GM19452 (cell line): ENCODE data around the gene ATG16L2.
A peak's percentile ranks its signal among the peaks of the same experiment; 100 is the strongest.
"Not testable (repeated sequence)": the region's sequence is repeated elsewhere in the genome, so short reads cannot be mapped to it uniquely, and the experiment has no call there.

Source experiments
- ATAC-seq: cut with Tn5 transposase; IDR thresholded peaks from one replicate; pipeline ENCODE4 v1.9.1; 2021; ENCODE audit not compliant: unreplicated experiment

ATG16L2 gene

GRCh38 chr11:72802822-72803221, 11.4 kb upstream of the ATG16L2 start:
- no peak for ATAC-seq

GRCh38 chr11:72805216-72805615, 9.0 kb upstream of the ATG16L2 start:
- no peak for ATAC-seq

DNA sequence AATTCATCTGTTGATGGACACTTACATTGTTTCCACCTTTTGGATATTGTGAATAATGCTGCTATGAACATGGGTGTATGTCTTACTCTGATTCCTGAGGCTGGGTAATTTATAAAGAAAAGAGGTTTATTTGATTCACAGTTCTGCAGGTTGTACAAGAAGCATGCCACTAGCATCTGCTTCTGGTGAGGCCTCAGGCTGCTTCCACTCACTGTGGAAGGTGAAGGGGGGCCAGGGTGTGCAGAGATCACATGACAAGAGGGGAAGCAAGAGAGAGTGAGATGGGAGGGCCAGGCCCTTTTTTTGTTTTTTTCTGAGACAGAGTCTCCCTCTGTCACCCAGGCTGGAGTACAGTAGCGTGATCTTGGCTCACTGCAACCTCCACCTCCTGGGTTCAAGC, 7.8 kb upstream of the ATG16L2 start:
- ATAC-seq: not testable (repeated sequence)

DNA sequence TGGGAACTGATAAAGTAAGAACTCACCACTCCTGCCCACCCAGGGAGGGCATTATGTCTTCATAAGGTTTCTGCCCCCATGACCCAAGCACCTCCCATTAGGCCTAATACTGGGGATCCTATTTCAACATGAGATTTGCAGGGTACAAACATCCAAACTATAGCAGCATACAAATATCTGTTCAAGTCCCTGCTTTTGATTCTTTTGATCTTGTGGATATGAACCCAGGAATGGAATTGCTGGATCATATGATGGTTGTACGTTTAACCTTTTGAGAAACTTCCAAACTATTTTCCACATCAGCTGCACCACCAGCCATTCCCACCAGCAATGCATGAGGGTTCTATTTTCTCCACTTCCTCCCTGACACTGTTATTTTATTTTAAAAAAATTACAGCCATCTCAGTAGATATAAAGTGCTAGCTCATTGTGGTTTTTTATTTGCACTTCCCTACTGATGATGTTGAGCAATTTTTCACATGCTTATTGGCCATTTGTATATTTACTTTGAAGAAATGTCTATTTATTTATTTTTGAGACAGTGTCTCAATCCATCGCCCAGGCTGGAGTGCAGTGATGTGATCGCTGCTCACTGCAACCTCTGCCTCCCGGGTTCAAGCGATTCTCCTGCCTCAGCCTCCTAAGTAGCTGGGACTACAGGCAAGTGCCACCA, 7.1 kb upstream of the ATG16L2 start:
- no peak for ATAC-seq

- ATAC-seq: no peak
These were observed 6.4 kb upstream of the ATG16L2 start for GRCh38 chr11:72807792-72808191.

DNA sequence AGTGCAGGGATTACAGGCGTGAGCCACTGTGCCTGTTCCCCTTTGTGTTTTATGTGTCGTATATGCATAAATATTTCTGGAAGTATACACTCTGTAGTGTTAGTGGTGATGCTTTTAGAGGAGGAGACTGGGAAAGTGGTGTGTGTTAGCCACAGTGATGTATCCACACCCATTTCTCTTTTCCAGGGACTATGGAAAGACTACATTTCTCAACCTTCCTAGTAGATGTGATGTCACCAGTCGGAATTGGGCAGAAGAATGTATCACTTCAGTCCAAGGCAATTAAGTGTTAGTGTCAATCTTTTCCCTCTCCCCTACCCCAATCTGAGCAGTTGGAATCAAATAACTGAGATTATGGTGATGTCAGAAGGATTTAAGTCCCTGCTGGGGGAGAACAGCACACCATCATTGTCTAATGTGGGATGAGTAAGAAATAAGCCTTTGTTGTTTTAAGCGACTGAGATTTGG, 5.8 kb upstream of the ATG16L2 start:
- no peak for ATAC-seq

DNA sequence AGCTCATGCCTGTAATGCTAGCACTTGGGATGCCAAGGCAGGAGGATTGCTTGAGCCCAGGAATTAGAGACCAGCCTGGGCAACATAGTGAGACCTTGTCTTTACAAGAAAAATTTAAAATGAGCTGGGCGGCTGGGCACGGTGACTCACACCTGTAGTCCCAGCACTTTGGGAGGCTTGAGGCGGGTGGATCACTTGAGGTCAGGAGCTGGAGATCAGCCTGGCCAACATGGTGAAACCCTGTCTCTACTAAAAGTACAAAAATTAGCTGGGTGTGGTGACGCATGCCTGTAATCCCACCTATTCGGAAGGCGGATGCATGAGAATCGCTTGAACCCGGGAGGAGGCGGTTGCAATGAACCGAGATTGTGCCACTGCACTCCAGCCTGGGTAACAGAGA, 2.5 kb upstream of the ATG16L2 start:
- not testable (repeated sequence) for ATAC-seq

- no peak for ATAC-seq
These were observed 1.6 kb upstream of the ATG16L2 start for GRCh38 chr11:72812604-72812966.

GRCh38 chr11:72812967-72813739, 1.1 kb upstream of the ATG16L2 start:
- ATAC-seq: no peak

DNA sequence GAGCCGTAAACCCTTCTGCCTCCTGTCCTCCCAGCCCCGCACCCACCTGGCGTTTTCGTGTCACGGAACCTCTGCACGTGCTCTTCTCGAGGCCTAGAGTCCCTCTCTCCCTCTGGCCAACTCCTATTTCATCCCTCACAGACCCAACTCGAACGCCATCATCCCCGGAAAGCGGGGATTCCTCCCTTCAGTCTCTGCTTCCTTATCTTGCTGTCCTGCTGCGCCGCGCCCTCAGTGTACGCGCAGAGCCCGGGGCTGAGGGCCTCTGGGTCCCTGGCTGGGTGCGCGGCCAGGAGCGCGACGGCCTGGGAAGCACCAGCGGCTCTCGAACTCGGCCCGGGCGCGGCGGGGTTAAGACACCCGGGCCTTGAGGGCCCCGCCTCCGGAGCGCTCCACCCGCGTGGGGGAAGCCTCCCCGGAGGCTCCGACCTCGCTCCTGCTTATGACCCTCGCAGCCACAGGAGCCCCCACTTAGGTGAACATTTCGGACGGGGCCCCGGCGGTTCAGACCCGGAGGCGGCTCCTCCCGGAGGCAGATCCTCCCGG, 398 bp upstream of the ATG16L2 start:
- peak; percentile 35 for ATAC-seq

- ATAC-seq: no peak
These were observed 953 bp downstream of the ATG16L2 start for GRCh38 chr11:72815110-72815618.

GRCh38 chr11:72816404-72816990, 2.3 kb downstream of the ATG16L2 start:
- ATAC-seq: no peak

GRCh38 chr11:72817966-72818365, 3.8 kb downstream of the ATG16L2 start:
- ATAC-seq: no peak

- ATAC-seq: no peak
These were observed 4.8 kb downstream of the ATG16L2 start for GRCh38 chr11:72818971-72819370.

GRCh38 chr11:72820439-72821139, 6.4 kb downstream of the ATG16L2 start:
- no peak for ATAC-seq

GRCh38 chr11:72821221-72821919, 7.2 kb downstream of the ATG16L2 start:
- ATAC-seq: no peak

DNA sequence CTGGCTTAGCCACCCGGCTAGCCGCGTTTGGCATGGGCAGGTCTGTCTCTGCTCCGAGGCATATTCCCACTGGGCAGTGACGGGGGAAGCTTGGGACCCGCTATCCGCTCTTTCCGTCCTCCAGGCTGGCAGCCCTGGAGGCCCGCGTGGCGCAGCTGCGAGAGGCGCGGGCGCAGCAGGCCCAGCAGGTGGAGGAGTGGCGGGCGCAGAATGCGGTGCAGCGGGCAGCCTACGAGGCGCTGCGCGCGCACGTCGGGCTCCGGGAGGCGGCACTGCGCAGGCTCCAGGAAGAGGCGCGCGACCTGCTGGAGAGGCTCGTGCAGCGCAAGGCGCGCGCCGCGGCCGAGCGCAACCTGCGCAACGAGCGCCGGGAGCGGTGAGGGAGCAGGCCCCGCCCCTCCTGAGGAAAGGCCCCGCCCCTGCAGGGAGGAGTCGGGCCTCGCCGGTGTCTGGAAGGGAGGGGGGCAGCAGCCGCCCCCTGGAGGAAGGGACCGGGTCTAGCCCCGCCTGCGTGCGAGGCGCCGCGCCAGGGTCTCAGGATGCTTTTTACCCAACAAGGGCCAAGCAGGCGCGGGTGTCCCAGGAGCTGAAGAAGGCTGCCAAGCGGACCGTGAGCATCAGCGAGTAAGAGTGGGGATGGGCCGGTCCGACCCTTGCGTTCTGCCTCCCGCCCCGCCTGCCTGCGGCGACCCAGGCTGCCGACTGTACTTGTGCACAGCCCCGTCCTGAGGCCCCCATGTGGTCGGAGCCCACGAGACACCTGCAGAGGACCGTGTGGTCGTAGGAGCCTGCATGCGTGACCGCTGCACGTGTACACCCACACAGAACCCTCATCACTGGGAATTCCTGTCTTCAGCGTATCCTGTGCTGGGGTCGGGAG, 7.9 kb downstream of the ATG16L2 start:
- no peak for ATAC-seq

DNA sequence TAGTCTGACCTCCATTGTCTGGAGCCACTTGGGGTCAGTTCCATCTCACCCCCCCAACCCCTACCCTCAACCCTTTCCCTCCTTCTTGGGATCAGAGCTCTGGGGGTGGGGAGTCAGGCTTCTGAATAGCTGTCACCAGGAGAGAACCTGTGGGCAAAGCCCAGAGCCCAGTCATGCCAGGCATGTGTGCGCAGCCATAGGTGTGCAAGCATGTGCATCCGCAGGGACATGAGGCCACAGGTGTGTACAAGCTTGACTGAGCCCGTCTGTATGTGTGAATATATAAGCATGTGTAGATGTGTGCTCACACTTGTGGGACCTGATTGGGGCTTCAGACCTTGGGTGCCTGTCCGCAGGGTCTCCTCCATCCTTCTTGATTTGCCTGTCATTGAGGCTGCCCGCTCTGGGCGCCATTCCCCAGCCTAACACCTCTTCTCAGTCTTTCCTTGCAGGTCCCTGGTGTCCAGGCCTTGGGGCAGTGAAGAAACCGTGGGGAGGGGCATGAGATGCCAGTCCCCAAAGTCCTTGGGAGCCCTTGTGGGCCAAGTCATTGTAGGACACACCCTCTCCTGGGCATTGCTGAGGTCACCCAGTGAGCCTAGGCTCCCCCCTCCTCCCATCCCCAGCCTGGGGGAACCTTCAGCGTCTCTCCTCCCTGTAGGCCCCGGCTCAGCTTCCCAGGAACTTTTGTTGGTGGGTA, 9.0 kb downstream of the ATG16L2 start:
- ATAC-seq: no peak

GRCh38 chr11:72824020-72824419, 9.8 kb downstream of the ATG16L2 start:
- ATAC-seq: no peak
